Measurements from ENCODE around the gene NCAN. TPM values are rescaled to one million over a fixed set of nuclear protein-coding genes. Genes with fewer than 3 reads are reported as not detected.

The NCAN gene
- total and polyA plus RNA-seq, 2 of the 8 experiments (the other 6 are each of a cell fraction or from before 2014, with no cell fraction given) = 2.7 TPM

- TF ChIP-seq ATF2 (IDR thresholded peaks at IDR 0.05; ENCODE audit: low read length) (no peak), ZNF274 (IDR thresholded peaks at IDR 0.05; ENCODE audit: borderline replicate concordance, extremely low read depth, low read length) (no peak), NANOG (IDR thresholded peaks at IDR 0.05; ENCODE audit: insufficient read depth, low read depth, low read length, poor library complexity, severe bottlenecking) (no peak)
Observed at GRCh38 chr19:19224150-19224851, 12.5 kb downstream of the NCAN start (continued).
